BJ (cell line): ENCODE results near the gene SMIM45.
A peak's percentile ranks its signal among the peaks of the same experiment; 100 is the strongest.

Source experiments
- CTCF ChIA-PET: fragments of 350-600 bp; formaldehyde crosslinking; extraction: SDS; loops from one replicate; lab custom pipeline; 2021; ENCODE audit warnings: antibody characterized with exemption, inconsistent platforms; lab: Yijun Ruan, JAX
- POLR2A ChIA-PET: fragments of 300-600 bp; sonication (Branson Sonifier 250); formaldehyde crosslinking; extraction: SDS; loops from one replicate; lab custom pipeline; 2021; ENCODE audit warnings: antibody characterized with exemption; lab: Charles Lee
- DNase-seq: peaks from one replicate; pipeline ENCODE4 v3.0.0-alpha.2; 2011; ENCODE audit warnings: low read depth
- H3K27me3 ChIP-seq: 2 replicates; pipeline ENCODE4 v1.6.0; 2011; ENCODE audit warnings: low read length; ENCODE audit not compliant: control insufficient read depth, insufficient read depth
- H3K36me3 ChIP-seq: 2 replicates; pipeline ENCODE4 v1.5.1; 2011; ENCODE audit warnings: low read length; ENCODE audit not compliant: control insufficient read depth, insufficient read depth
- H3K4me3 ChIP-seq: 2 replicates; pipeline ENCODE4 v1.5.1; 2011; ENCODE audit warnings: low read depth, mild to moderate bottlenecking, control low read depth, low read length
- TF ChIP-seq, protein P1 (sequence below): IDR thresholded peaks from 2 replicates; pipeline ENCODE4 v1.5.1; 2011; ENCODE audit warnings: low read depth, mild to moderate bottlenecking, control low read depth, inconsistent platforms, low read length, moderate library complexity; ENCODE audit not compliant: insufficient read depth

SMIM45 gene

DNA sequence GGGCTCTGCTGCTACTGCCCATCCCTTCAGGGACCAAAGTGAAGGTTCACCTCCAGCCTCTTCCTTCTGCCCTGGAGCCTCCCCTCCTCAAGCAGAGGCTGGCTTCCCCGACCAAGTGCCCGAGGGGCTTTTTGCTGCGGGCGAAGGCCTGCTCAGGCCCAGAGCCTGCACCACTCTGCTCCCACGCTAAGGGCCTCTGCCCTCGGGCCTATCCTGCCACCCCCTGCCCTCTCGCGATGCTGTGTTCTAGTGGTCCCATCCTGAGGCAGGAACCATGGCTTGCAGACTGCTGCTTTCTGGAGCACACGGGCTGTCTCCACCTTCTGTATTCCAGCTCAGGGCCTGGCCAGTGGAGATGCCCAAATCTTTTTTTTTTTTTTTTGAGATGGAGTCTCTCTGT, 16.4 kb upstream of the SMIM45 start:
- H3K36me3 ChIP-seq = no peaks in the 10 kb centered on the region; the same call in 1 of the 2 replicates
- CTCF ChIA-PET = interaction anchor here (0.6 to 3.0 kb wide), 3 partner anchors 10 to 189 kb away, joined by 3 to 12 read pairs (median 6); no protein-coding TSS in a partner anchor
- no peak for DNase-seq
- H3K27me3 ChIP-seq = no peaks in the 10 kb centered on the region
- TF ChIP-seq, protein P1, sequence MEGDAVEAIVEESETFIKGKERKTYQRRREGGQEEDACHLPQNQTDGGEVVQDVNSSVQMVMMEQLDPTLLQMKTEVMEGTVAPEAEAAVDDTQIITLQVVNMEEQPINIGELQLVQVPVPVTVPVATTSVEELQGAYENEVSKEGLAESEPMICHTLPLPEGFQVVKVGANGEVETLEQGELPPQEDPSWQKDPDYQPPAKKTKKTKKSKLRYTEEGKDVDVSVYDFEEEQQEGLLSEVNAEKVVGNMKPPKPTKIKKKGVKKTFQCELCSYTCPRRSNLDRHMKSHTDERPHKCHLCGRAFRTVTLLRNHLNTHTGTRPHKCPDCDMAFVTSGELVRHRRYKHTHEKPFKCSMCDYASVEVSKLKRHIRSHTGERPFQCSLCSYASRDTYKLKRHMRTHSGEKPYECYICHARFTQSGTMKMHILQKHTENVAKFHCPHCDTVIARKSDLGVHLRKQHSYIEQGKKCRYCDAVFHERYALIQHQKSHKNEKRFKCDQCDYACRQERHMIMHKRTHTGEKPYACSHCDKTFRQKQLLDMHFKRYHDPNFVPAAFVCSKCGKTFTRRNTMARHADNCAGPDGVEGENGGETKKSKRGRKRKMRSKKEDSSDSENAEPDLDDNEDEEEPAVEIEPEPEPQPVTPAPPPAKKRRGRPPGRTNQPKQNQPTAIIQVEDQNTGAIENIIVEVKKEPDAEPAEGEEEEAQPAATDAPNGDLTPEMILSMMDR = no peak
- POLR2A ChIA-PET = no interaction called here
- H3K4me3 ChIP-seq = no peak overlapping the region

DNA sequence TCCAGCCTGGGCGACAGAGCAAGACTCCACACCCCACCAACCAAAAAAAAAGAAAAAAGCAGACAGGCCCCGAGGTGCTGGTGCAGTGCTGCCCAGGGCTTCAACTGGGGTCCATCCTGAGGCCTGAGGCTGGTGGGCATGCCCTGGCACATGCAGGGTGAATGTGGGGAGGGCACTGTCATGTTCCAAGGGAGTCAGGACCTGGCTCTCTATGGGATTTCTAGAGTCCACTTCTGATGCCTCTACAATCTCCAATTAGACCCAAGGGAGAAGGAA, 15.1 kb upstream of the SMIM45 start:
- TF ChIP-seq, protein P1 = no peak
- H3K4me3 ChIP-seq = no peak overlapping the region
- ChIA-PET POLR2A (no interaction called here), CTCF (interaction anchor here (2.6 to 5.6 kb wide), 3 partner anchors 12 to 239 kb away, joined by 12 to 119 read pairs (median 13); partner anchors contain the start of gene MEI1)
- H3K36me3 ChIP-seq = no peaks in the 10 kb centered on the region; the same call in 1 of the 2 replicates
- no peaks in the 10 kb centered on the region for H3K27me3 ChIP-seq
- no peak for DNase-seq

DNA sequence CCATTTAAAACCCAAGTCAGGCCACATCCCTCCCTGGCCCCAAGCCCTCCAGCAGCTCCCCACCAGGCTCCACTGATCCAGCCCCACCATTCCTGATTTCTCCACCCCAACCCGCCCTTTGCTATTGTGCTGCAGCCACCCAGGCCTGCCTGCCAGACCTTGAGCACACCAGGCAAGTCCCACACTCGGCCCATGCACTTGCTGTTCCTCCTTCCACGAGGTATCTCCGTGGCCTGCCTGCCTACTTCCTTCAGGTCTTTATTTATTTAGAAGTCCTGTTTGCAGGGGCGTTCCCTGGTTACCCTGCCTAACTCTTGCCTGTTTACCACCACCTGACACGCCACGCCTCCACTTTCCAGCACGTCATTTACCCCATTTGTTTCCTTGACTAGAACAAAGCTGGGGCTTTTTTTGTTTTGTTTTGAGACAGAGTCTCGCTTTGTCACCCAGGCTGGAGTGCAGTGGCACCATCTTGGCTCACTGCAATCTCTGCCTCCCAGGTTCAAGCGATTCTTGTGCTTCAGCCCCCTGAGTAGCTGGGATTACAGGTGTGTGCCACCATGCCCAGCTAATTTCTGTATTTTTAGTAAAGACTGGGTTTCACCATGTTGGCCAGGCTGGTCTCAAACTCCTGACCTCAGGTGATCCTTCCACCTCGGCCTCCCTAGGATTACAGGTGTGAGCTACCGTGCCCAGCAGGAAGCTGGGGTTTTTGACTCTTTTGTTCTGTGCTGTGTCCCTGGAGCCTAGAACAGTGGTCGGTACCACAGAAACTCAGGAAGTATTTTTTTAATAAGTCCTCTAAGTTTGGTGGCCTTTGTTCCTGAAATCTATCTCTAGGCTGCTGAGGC, 11.7 kb upstream of the SMIM45 start:
- TF ChIP-seq, protein P1 = no peak
- POLR2A ChIA-PET = interaction anchor here (0.9 kb wide), 1 partner anchor 243 kb away, joined by 4 read pairs; no protein-coding TSS in a partner anchor
- no peaks in the 10 kb centered on the region for H3K27me3 ChIP-seq
- CTCF ChIA-PET = interaction anchor here (0.5 to 5.6 kb wide), 45 partner anchors 8 to 1177 kb away, joined by 3 to 119 read pairs (median 5); partner anchors contain the start of genes CCDC134, MEI1, SMIM45 and SNU13
- no peak for DNase-seq
- H3K36me3 ChIP-seq = no peaks in the 10 kb centered on the region; the same call in 1 of the 2 replicates
- H3K4me3 ChIP-seq = no peak overlapping the region

- CTCF ChIA-PET = interaction anchor here (0.5 to 5.6 kb wide), 63 partner anchors 9 to 1178 kb away, joined by 3 to 119 read pairs (median 4); partner anchors contain the start of genes CCDC134, MEI1, SMIM45 and SNU13
- TF ChIP-seq, protein P1 = peak; percentile 92
- H3K36me3 ChIP-seq = no peaks in the 10 kb centered on the region; the same call in 1 of the 2 replicates
- DNase-seq = no peak
- H3K27me3 ChIP-seq = no peaks in the 10 kb centered on the region
- POLR2A ChIA-PET = interaction anchor here (0.9 kb wide), 1 partner anchor 244 kb away, joined by 4 read pairs; no protein-coding TSS in a partner anchor
- H3K4me3 ChIP-seq = no peak overlapping the region
Measured at GRCh38 chr22:41940832-41941765, 10.9 kb upstream of the SMIM45 start.
